IMR-90 (cell line): Measurements from ENCODE around the gene PPP1R16B. TPM values are rescaled to one million over a fixed set of nuclear protein-coding genes. Genes with fewer than 3 reads are reported as not detected.

ENCODE experiments used
- ATAC-seq: fragments of 200-7000 bp; cut with Tn5 transposase; 2 replicates; pipeline ENCODE4 v1.9.1; 2020; ENCODE audit warnings: low read depth, mild to moderate bottlenecking, moderate library complexity
- BruUV-seq: library from RNA; stranded (reverse); fragments of 400-500 nt; replicated peaks from 2 replicates; lab custom pipeline; 2021; lab: Mats Ljungman, UMichigan
- CTCF ChIA-PET: fragments of 300-600 bp; formaldehyde crosslinking; extraction: SDS; loops from one replicate; lab custom pipeline; 2021; ENCODE audit warnings: antibody characterized with exemption; lab: Yijun Ruan, JAX
- POLR2A ChIA-PET: fragments of 300-600 bp; sonication (Branson Sonifier 250); formaldehyde crosslinking; loops from one replicate; lab custom pipeline; 2022; ENCODE audit warnings: antibody characterized with exemption; ENCODE audit not compliant: unreplicated experiment; lab: Charles Lee
- DNase-seq: peaks from one replicate; pipeline ENCODE4 v3.0.0; 2013
- H2AFZ ChIP-seq: replicated peaks from 2 replicates; pipeline ENCODE3; 2013; ENCODE audit warnings: low read length, mild to moderate bottlenecking; ENCODE audit not compliant: poor library complexity
- H2AK5ac ChIP-seq: 2 replicates; pipeline ENCODE4 v1.6.1; 2013; ENCODE audit warnings: low read depth, low read length, inconsistent platforms
- H2AK9ac ChIP-seq: replicated peaks from 2 replicates; pipeline ENCODE3; 2013; ENCODE audit warnings: mild to moderate bottlenecking, low read depth, low read length, moderate library complexity; ENCODE audit not compliant: poor library complexity
- H2BK120ac ChIP-seq: 2 replicates; pipeline ENCODE4 v1.6.1; 2013; ENCODE audit warnings: low read depth, low read length, inconsistent platforms
- H2BK15ac ChIP-seq: 3 replicates; pipeline ENCODE4 v1.6.1; 2013; ENCODE audit warnings: low read depth, low read length, inconsistent platforms
- H2BK20ac ChIP-seq: 2 replicates; pipeline ENCODE4 v1.6.1; 2013; ENCODE audit warnings: low read depth, mild to moderate bottlenecking, inconsistent platforms, low read length, moderate library complexity
- H2BK5ac ChIP-seq: 2 replicates; pipeline ENCODE4 v1.6.1; 2013; ENCODE audit warnings: mild to moderate bottlenecking, low read depth, low read length, inconsistent platforms; ENCODE audit not compliant: poor library complexity, severe bottlenecking
- H3K14ac ChIP-seq: replicated peaks from 2 replicates; pipeline ENCODE4 v1.6.1; 2013; ENCODE audit warnings: low read depth, low read length, inconsistent platforms
- H3K18ac ChIP-seq: 2 replicates; pipeline ENCODE4 v1.6.1; 2013; ENCODE audit warnings: low read depth, low read length, control low read depth
- H3K23ac ChIP-seq: 2 replicates; pipeline ENCODE4 v1.6.1; 2013; ENCODE audit warnings: low read depth, low read length, inconsistent platforms
- H3K27ac ChIP-seq: 2 replicates; pipeline ENCODE4 v1.5.1; 2013; ENCODE audit warnings: mild to moderate bottlenecking, control low read depth, low read length; ENCODE audit not compliant: insufficient read depth
- H3K27me3 ChIP-seq: 2 replicates; pipeline ENCODE4 v1.6.1; 2013; ENCODE audit warnings: low read length; ENCODE audit not compliant: control insufficient read depth, insufficient read depth
- H3K36me3 ChIP-seq: 2 replicates; pipeline ENCODE4 v1.6.1; 2013; ENCODE audit warnings: low read length, mixed read lengths; ENCODE audit not compliant: control insufficient read depth, insufficient read depth
- H3K4ac ChIP-seq: 2 replicates; pipeline ENCODE4 v1.6.1; 2013; ENCODE audit warnings: low read depth, low read length, inconsistent platforms
- H3K4me1 ChIP-seq: 2 replicates; pipeline ENCODE4 v1.6.1; 2013; ENCODE audit warnings: low read length, mixed read lengths; ENCODE audit not compliant: control insufficient read depth, insufficient read depth
- H3K4me2 ChIP-seq: 2 replicates; pipeline ENCODE4 v1.6.1; 2013; ENCODE audit warnings: low read depth, mild to moderate bottlenecking, control low read depth, low read length, moderate library complexity
- H3K4me3 ChIP-seq: 2 replicates; pipeline ENCODE4 v1.5.1; 2013; ENCODE audit warnings: low read depth, mild to moderate bottlenecking, control low read depth, low read length, moderate library complexity; ENCODE audit not compliant: insufficient read depth
- H3K56ac ChIP-seq: 2 replicates; pipeline ENCODE4 v1.6.1; 2013; ENCODE audit warnings: low read length, inconsistent platforms; ENCODE audit not compliant: insufficient read depth; ENCODE audit errors: extremely low read depth
- H3K79me1 ChIP-seq, 2 experiments: 2 replicates each; pipeline ENCODE4 v1.6.1; 2013; ENCODE audit warnings: low read length in 2 of 2, inconsistent platforms in 1 of 2, low read depth in 1 of 2
- H3K9ac ChIP-seq: 2 replicates; pipeline ENCODE4 v1.6.1; 2013; ENCODE audit warnings: low read depth, low read length, control low read depth
- H3K9me1 ChIP-seq: 2 replicates; pipeline ENCODE4 v1.6.1; 2013; ENCODE audit warnings: low read length, inconsistent platforms; ENCODE audit not compliant: insufficient read depth
- H3K9me3 ChIP-seq: 2 replicates; pipeline ENCODE4 v1.6.1; 2013; ENCODE audit warnings: low read length; ENCODE audit not compliant: control insufficient read depth, insufficient read depth
- H4K20me1 ChIP-seq: 2 replicates; pipeline ENCODE4 v1.6.1; 2013; ENCODE audit warnings: low read length, inconsistent platforms; ENCODE audit not compliant: insufficient read depth
- H4K5ac ChIP-seq: 2 replicates; pipeline ENCODE4 v1.6.1; 2013; ENCODE audit warnings: mild to moderate bottlenecking, low read depth, low read length, control low read depth
- H4K8ac ChIP-seq, 2 experiments: 2 replicates each; pipeline ENCODE4 v1.6.1; 2013; ENCODE audit warnings: low read depth in 2 of 2, low read length in 2 of 2, control low read depth in 1 of 2, inconsistent platforms in 1 of 2
- H4K91ac ChIP-seq: 2 replicates; pipeline ENCODE4 v1.6.1; 2013; ENCODE audit warnings: low read depth, low read length, inconsistent platforms; ENCODE audit not compliant: insufficient read depth
- BHLHE40 ChIP-seq: fragments of 150-350 bp; IDR thresholded peaks from 2 replicates; pipeline ENCODE4 v1.6.1; 2016; ENCODE audit warnings: mild to moderate bottlenecking, low read depth, low read length
- CEBPB ChIP-seq: IDR thresholded peaks from 2 replicates; pipeline ENCODE4 v1.6.1; 2012; ENCODE audit warnings: low read depth, low read length, improper control_type of control experiment
- CHD1 ChIP-seq: IDR thresholded peaks from 2 replicates; pipeline ENCODE4 v1.6.1; 2012; ENCODE audit warnings: low read depth, low read length, improper control_type of control experiment
- CTCF ChIP-seq: conservative IDR thresholded peaks from 2 replicates; pipeline ENCODE4 v1.5.1; 2012; ENCODE audit warnings: mild to moderate bottlenecking, low read depth, low read length, improper control_type of control experiment
- ELK1 ChIP-seq: fragments of 150-350 bp; IDR thresholded peaks from 2 replicates; pipeline ENCODE4 v1.6.1; 2016; ENCODE audit warnings: low read depth, mild to moderate bottlenecking, low read length, moderate library complexity, borderline replicate concordance
- FOS ChIP-seq: fragments of 150-350 bp; IDR thresholded peaks from 2 replicates; pipeline ENCODE4 v1.6.1; 2016; ENCODE audit warnings: low read depth, low read length
- MAFK ChIP-seq: IDR thresholded peaks from 2 replicates; pipeline ENCODE4 v1.6.1; 2012; ENCODE audit warnings: low read depth, low read length, improper control_type of control experiment
- MAZ ChIP-seq: IDR thresholded peaks from 2 replicates; pipeline ENCODE4 v1.6.1; 2012; ENCODE audit warnings: low read depth, mild to moderate bottlenecking, low read length, improper control_type of control experiment, moderate library complexity, borderline replicate concordance
- MXI1 ChIP-seq: IDR thresholded peaks from 2 replicates; pipeline ENCODE4 v1.6.1; 2012; ENCODE audit warnings: low read depth, mild to moderate bottlenecking, low read length, moderate library complexity, borderline replicate concordance
- NFE2L2 ChIP-seq: fragments of 150-350 bp; IDR thresholded peaks from 2 replicates; pipeline ENCODE4 v1.6.1; 2016; ENCODE audit warnings: low read depth, mild to moderate bottlenecking, low read length
- POLR2A ChIP-seq: IDR thresholded peaks from 2 replicates; pipeline ENCODE4 v1.6.1; 2012; ENCODE audit warnings: mild to moderate bottlenecking, low read depth, low read length
- RAD21 ChIP-seq: IDR thresholded peaks from 2 replicates; pipeline ENCODE4 v1.6.1; 2012; ENCODE audit warnings: low read length, improper control_type of control experiment
- RCOR1 ChIP-seq: IDR thresholded peaks from 2 replicates; pipeline ENCODE4 v1.6.1; 2012; ENCODE audit warnings: mild to moderate bottlenecking, low read length, improper control_type of control experiment; ENCODE audit not compliant: insufficient replicate concordance
- RFX5 ChIP-seq: IDR thresholded peaks from 2 replicates; pipeline ENCODE4 v1.8.0; 2012; ENCODE audit warnings: low read depth, mild to moderate bottlenecking, low read length, moderate library complexity
- SMC3 ChIP-seq: fragments of 150-350 bp; IDR thresholded peaks from 2 replicates; pipeline ENCODE4 v1.6.1; 2016; ENCODE audit warnings: low read depth, mild to moderate bottlenecking, antibody characterized with exemption, low read length, moderate library complexity
- USF2 ChIP-seq: fragments of 150-350 bp; IDR thresholded peaks from 2 replicates; pipeline ENCODE4 v1.6.1; 2017; ENCODE audit warnings: mild to moderate bottlenecking, antibody characterized with exemption, low read length, low read depth
- WGBS, 2 experiments: methylation state at CpG; one replicate each; pipeline versions ENCODE4 v1.1.5 to v1.1.7; 2013; ENCODE audit warnings: missing lambda C conversion rate in 2 of 2; ENCODE audit not compliant: insufficient read length in 1 of 2; ENCODE audit errors: extremely low coverage in 2 of 2; 5-methylcytosine and 5-hydroxymethylcytosine counted together
- dilution Hi-C: fragments of 300-500 bp; cut with HindIII; formaldehyde crosslinking; loops from one replicate; pipeline ENCODE4 v1.14.3; 2018; ENCODE audit warnings: low sequenced_read_pairs; ENCODE audit not compliant: unreplicated experiment
- in situ Hi-C: fragments of 300-500 bp; cut with MboI; formaldehyde crosslinking; loops from 3 replicates; pipeline ENCODE4 v1.14.3; 2019; ENCODE audit warnings: low sequenced_read_pairs, inconsistent platforms, mixed read lengths
- intact Hi-C: fragments of 100-400 bp; cut with micrococcal nuclease; formaldehyde crosslinking; loops from 2 replicates; pipeline ENCODE4 v1.10.0; 2022
- polyA plus RNA-seq, 3 experiments: library from polyadenylated mRNA; depleted of rRNA; stranded (reverse); fragments of >200 nt; gene quantifications; 2 replicates each; pipeline ENCODE4 v1.2.3, GENCODE V29; 2012; ENCODE audit warnings: low replicate concordance in 1 of 3
- total RNA-seq: library from RNA; depleted of rRNA; stranded (reverse); fragments of >200 nt; gene quantifications from 2 replicates; pipeline ENCODE4 v1.2.3, GENCODE V29; 2012

PPP1R16B gene
- total and polyA plus RNA-seq, 2 of the 4 experiments (the other 2 are of a cell fraction) = not detected

GRCh38 chr20:38833154-38833856 is 27.8 kb downstream of the PPP1R16B start:
- Histone ChIP-seq H3K4me2 (no peak overlapping the region), H3K9me3 (no peaks in the 10 kb centered on the region), H2AK5ac (no peak overlapping the region), H3K14ac (no peak overlapping the region), H2AK9ac (no peak overlapping the region), H4K20me1 (no peaks in the 10 kb centered on the region), H2BK15ac (no peak overlapping the region), H4K5ac (no peak overlapping the region), H2BK120ac (no peak overlapping the region), H3K18ac (no peak overlapping the region), H3K4me3 (no peak overlapping the region), H3K9me1 (no peaks in the 10 kb centered on the region), H3K27ac (no peak overlapping the region), H3K36me3 (no peaks in the 10 kb centered on the region), H3K9ac (no peak overlapping the region), H3K79me1 (no peaks in the 10 kb centered on the region), H3K4me1 (no peaks in the 10 kb centered on the region), H3K4ac (no peak overlapping the region), H3K23ac (no peak overlapping the region), H2AFZ (no peak overlapping the region), H4K8ac (no peak overlapping the region), H3K27me3 (peaks cover 9% of the 10 kb centered on the region), H2BK5ac (no peak overlapping the region), H2BK20ac (no peak overlapping the region), H4K91ac (no peak overlapping the region), H3K56ac (no peak overlapping the region)
- no TSS peak for BruUV-seq
- POLR2A ChIA-PET = no interaction called here
- TF ChIP-seq CEBPB (no peak), NFE2L2 (no peak), FOS (no peak), USF2 (no peak), ELK1 (no peak), BHLHE40 (no peak), POLR2A (no peak), MXI1 (no peak), CHD1 (no peak), RAD21 (no peak), MAFK (no peak), SMC3 (no peak), CTCF (no peak), MAZ (no peak), RFX5 (no peak), RCOR1 (no peak)
- intact Hi-C loops = no loop called here
- CTCF ChIA-PET = no interaction called here
- in situ Hi-C loops = loop anchor here (25.0 kb wide), 1 partner anchor 96 kb away; the partner anchor contains the start of gene ACTR5
- dilution Hi-C loops = no loop called here
- no peak for DNase-seq
- ATAC-seq = no peak
- no CpG with 5 or more reads among the region's 5 CpGs for whole genome bisulfite sequencing, 2 experiments
